Karpas-422 (cell line): Measurements from ENCODE around the gene CYP27C1. TPM values are rescaled to one million over a fixed set of nuclear protein-coding genes. Genes with fewer than 3 reads are reported as not detected.
"Not testable (repeated sequence)": the region's sequence is repeated elsewhere in the genome, so short reads cannot be mapped to it uniquely, and the experiment has no call there.

Experiments
- DNase-seq: peaks from one replicate; pipeline ENCODE4 v3.0.0-alpha.2; 2015
- H2AFZ ChIP-seq: fragments of 200-600 bp; sonication (generic); 2 replicates; pipeline ENCODE4 v1.6.1; 2014; ENCODE audit warnings: antibody characterized with exemption, low read length, mixed read lengths
- H3K27ac ChIP-seq: fragments of 200-600 bp; sonication (generic); 2 replicates; pipeline ENCODE4 v1.5.1; 2014; ENCODE audit warnings: mild to moderate bottlenecking, low read length, moderate library complexity
- H3K27me3 ChIP-seq: fragments of 200-600 bp; sonication (generic); 2 replicates; pipeline ENCODE4 v1.6.1; 2014; ENCODE audit warnings: low read length, mixed read lengths
- H3K36me3 ChIP-seq: fragments of 200-600 bp; sonication (generic); 2 replicates; pipeline ENCODE4 v1.6.1; 2014; ENCODE audit warnings: low read length, mixed read lengths; ENCODE audit not compliant: insufficient read depth
- H3K4me1 ChIP-seq: fragments of 200-600 bp; sonication (generic); 2 replicates; pipeline ENCODE4 v1.6.1; 2014; ENCODE audit warnings: mild to moderate bottlenecking, low read length, mixed read lengths
- H3K4me2 ChIP-seq: fragments of 200-600 bp; sonication (generic); 2 replicates; pipeline ENCODE4 v1.6.1; 2014; ENCODE audit warnings: low read length, low read depth, mild to moderate bottlenecking; ENCODE audit not compliant: poor library complexity, severe bottlenecking
- H3K4me3 ChIP-seq: fragments of 200-600 bp; sonication (generic); 2 replicates; pipeline ENCODE4 v1.5.1; 2014; ENCODE audit warnings: mild to moderate bottlenecking, antibody characterized with exemption, low read length, mixed read lengths
- H3K79me2 ChIP-seq: fragments of 200-600 bp; sonication (generic); 2 replicates; pipeline ENCODE4 v1.6.1; 2014; ENCODE audit warnings: mild to moderate bottlenecking, low read length, mixed read lengths
- H3K9ac ChIP-seq: fragments of 200-600 bp; sonication (generic); 2 replicates; pipeline ENCODE4 v1.6.0; 2014; ENCODE audit warnings: low read length
- H3K9me2 ChIP-seq: fragments of 200-600 bp; sonication (generic), shearing (Covaris generic); replicated peaks from 2 replicates; pipeline ENCODE4 v1.6.0; 2014; ENCODE audit warnings: mild to moderate bottlenecking, low read length, moderate library complexity; ENCODE audit not compliant: insufficient read depth
- H3K9me3 ChIP-seq: fragments of 300-700, 200-600 bp; sonication (generic); 2 replicates; pipeline ENCODE4 v1.6.1; 2014; ENCODE audit warnings: low read length, mixed read lengths
- H4K20me1 ChIP-seq: fragments of 200-600 bp; sonication (generic); 2 replicates; pipeline ENCODE4 v1.6.1; 2014; ENCODE audit warnings: mild to moderate bottlenecking, antibody characterized with exemption, low read length, low read depth; ENCODE audit not compliant: insufficient read depth
- total RNA-seq: library from RNA; depleted of rRNA; stranded (reverse); fragments of >200 nt; shearing (Covaris generic); gene quantifications from 2 replicates; pipeline ENCODE4 v1.2.3, GENCODE V29; 2014; ENCODE audit warnings: low replicate concordance

Gene CYP27C1
- total RNA-seq, 1 experiment from 2014 or later, result not detected

- not testable (repeated sequence) for H2AFZ ChIP-seq, DNase-seq, H3K4me2 ChIP-seq, H3K27me3 ChIP-seq, H3K9me3 ChIP-seq, H3K4me1 ChIP-seq, H3K9ac ChIP-seq, H3K4me3 ChIP-seq, H3K36me3 ChIP-seq, H3K27ac ChIP-seq, H3K9me2 ChIP-seq, H4K20me1 ChIP-seq, H3K79me2 ChIP-seq
These were observed 21.1 kb upstream of the CYP27C1 start for GRCh38 chr2:127241184-127241583.

- H3K9me2 ChIP-seq, result no peaks in the 10 kb centered on the region
- no peaks in the 10 kb centered on the region; the same call in 1 of the 2 replicates for H3K9me3 ChIP-seq
- no peak overlapping the region for H3K4me3 ChIP-seq
- no peak overlapping the region for H3K4me2 ChIP-seq
- H4K20me1 ChIP-seq, result no peaks in the 10 kb centered on the region
- no peaks in the 10 kb centered on the region for H3K79me2 ChIP-seq
- H3K4me1 ChIP-seq, result no peaks in the 10 kb centered on the region
- H3K27ac ChIP-seq, result no peak overlapping the region
- no peak overlapping the region for H2AFZ ChIP-seq
- H3K36me3 ChIP-seq, result no peaks in the 10 kb centered on the region
- H3K27me3 ChIP-seq, result no peaks in the 10 kb centered on the region
- DNase-seq, result no peak
- H3K9ac ChIP-seq, result no peak overlapping the region
These were observed 19.3 kb upstream of the CYP27C1 start for GRCh38 chr2:127239395-127239794.

- not testable (repeated sequence) for H4K20me1 ChIP-seq, H3K4me2 ChIP-seq, H3K36me3 ChIP-seq, H3K27ac ChIP-seq, H3K9me2 ChIP-seq, H3K27me3 ChIP-seq, H3K9ac ChIP-seq, H3K4me1 ChIP-seq, H3K79me2 ChIP-seq, H3K9me3 ChIP-seq, H2AFZ ChIP-seq, H3K4me3 ChIP-seq, DNase-seq
These were observed 17.7 kb upstream of the CYP27C1 start for GRCh38 chr2:127237768-127238167.

- H3K27me3 ChIP-seq, result no peaks in the 10 kb centered on the region
- H3K4me2 ChIP-seq, result no peak overlapping the region
- H3K4me3 ChIP-seq, result no peak overlapping the region
- H3K27ac ChIP-seq, result no peak overlapping the region
- no peaks in the 10 kb centered on the region for H3K9me3 ChIP-seq
- H2AFZ ChIP-seq, result no peak overlapping the region
- no peaks in the 10 kb centered on the region for H4K20me1 ChIP-seq
- peak; percentile 16 for DNase-seq
- no peaks in the 10 kb centered on the region for H3K36me3 ChIP-seq
- H3K4me1 ChIP-seq, result no peaks in the 10 kb centered on the region
- H3K79me2 ChIP-seq, result no peaks in the 10 kb centered on the region
- no peaks in the 10 kb centered on the region for H3K9me2 ChIP-seq
- no peak overlapping the region for H3K9ac ChIP-seq
These were observed 15.1 kb upstream of the CYP27C1 start for GRCh38 chr2:127235082-127235702.

GRCh38 chr2:127233710-127234109 is 13.6 kb upstream of the CYP27C1 start:
- DNase-seq, result peak; percentile 0
- no peaks in the 10 kb centered on the region for H3K27me3 ChIP-seq
- no peak overlapping the region for H2AFZ ChIP-seq
- H3K36me3 ChIP-seq, result no peaks in the 10 kb centered on the region
- no peaks in the 10 kb centered on the region for H3K4me1 ChIP-seq
- no peaks in the 10 kb centered on the region for H3K9me3 ChIP-seq
- H4K20me1 ChIP-seq, result no peaks in the 10 kb centered on the region
- no peaks in the 10 kb centered on the region for H3K79me2 ChIP-seq
- no peak overlapping the region for H3K9ac ChIP-seq
- H3K4me3 ChIP-seq, result no peak overlapping the region
- no peaks in the 10 kb centered on the region for H3K9me2 ChIP-seq
- no peak overlapping the region for H3K4me2 ChIP-seq
- no peak overlapping the region for H3K27ac ChIP-seq

- no peaks in the 10 kb centered on the region for H3K9me2 ChIP-seq
- H4K20me1 ChIP-seq, result no peaks in the 10 kb centered on the region
- no peak overlapping the region for H2AFZ ChIP-seq
- H3K4me3 ChIP-seq, result no peak overlapping the region
- no peaks in the 10 kb centered on the region for H3K79me2 ChIP-seq
- peak; percentile 37 for DNase-seq
- H3K9ac ChIP-seq, result no peak overlapping the region
- no peaks in the 10 kb centered on the region for H3K36me3 ChIP-seq
- no peaks in the 10 kb centered on the region for H3K27me3 ChIP-seq
- no peaks in the 10 kb centered on the region for H3K9me3 ChIP-seq
- no peak overlapping the region for H3K4me2 ChIP-seq
- no peaks in the 10 kb centered on the region for H3K4me1 ChIP-seq
- no peak overlapping the region for H3K27ac ChIP-seq
These were observed 11.2 kb upstream of the CYP27C1 start for GRCh38 chr2:127231130-127231865.

- Histone ChIP-seq H4K20me1 (no peaks in the 10 kb centered on the region), H3K27me3 (no peaks in the 10 kb centered on the region), H2AFZ (no peak overlapping the region), H3K27ac (no peak overlapping the region), H3K36me3 (no peaks in the 10 kb centered on the region), H3K79me2 (no peaks in the 10 kb centered on the region), H3K4me2 (no peak overlapping the region), H3K4me3 (no peak overlapping the region), H3K4me1 (no peaks in the 10 kb centered on the region), H3K9ac (no peak overlapping the region), H3K9me2 (no peaks in the 10 kb centered on the region), H3K9me3 (no peaks in the 10 kb centered on the region)
- DNase-seq, result no peak
These were observed 9.5 kb upstream of the CYP27C1 start for GRCh38 chr2:127229555-127229954.

GRCh38 chr2:127228102-127228501 is 8.0 kb upstream of the CYP27C1 start:
- H4K20me1 ChIP-seq, result no peaks in the 10 kb centered on the region
- no peaks in the 10 kb centered on the region for H3K9me2 ChIP-seq
- H3K9ac ChIP-seq, result no peak overlapping the region
- H3K4me2 ChIP-seq, result no peak overlapping the region
- H3K27ac ChIP-seq, result no peak overlapping the region
- peak; percentile 5 for DNase-seq
- H3K4me1 ChIP-seq, result no peaks in the 10 kb centered on the region
- no peaks in the 10 kb centered on the region for H3K9me3 ChIP-seq
- no peak overlapping the region for H2AFZ ChIP-seq
- H3K27me3 ChIP-seq, result no peaks in the 10 kb centered on the region
- no peaks in the 10 kb centered on the region for H3K79me2 ChIP-seq
- H3K36me3 ChIP-seq, result no peaks in the 10 kb centered on the region
- no peak overlapping the region for H3K4me3 ChIP-seq
